Activated naive CD4-positive, alpha-beta T cell treated with anti-CD3 and anti-CD28 coated beads for 36 hours (primary cell): ENCODE results near the gene CCDC90B. TPM values are rescaled to one million over a fixed set of nuclear protein-coding genes. Genes with fewer than 3 reads are reported as not detected.
"Not testable (repeated sequence)": the region's sequence is repeated elsewhere in the genome, so short reads cannot be mapped to it uniquely, and the experiment has no call there.

ENCODE experiments used
- CTCF ChIA-PET: fragments of 350-600 bp; sonication (Branson Sonifier 250); formaldehyde crosslinking; loops from one replicate; lab custom pipeline; 2021; ENCODE audit warnings: antibody characterized with exemption; lab: Charles Lee
- DNase-seq: peaks from one replicate; pipeline ENCODE4 v3.0.0-alpha.2; 2020
- H3K27ac Mint-ChIP-seq: one replicate; pipeline ENCODE4 v1.8.0; 2021; ENCODE audit warnings: mild to moderate bottlenecking, mixed read lengths
- H3K27me3 Mint-ChIP-seq: one replicate; pipeline ENCODE4 v1.8.0; 2021; ENCODE audit warnings: low read depth, mixed read lengths
- H3K36me3 Mint-ChIP-seq: one replicate; pipeline ENCODE4 v1.8.0; 2021; ENCODE audit warnings: low read depth, mixed read lengths
- H3K4me1 Mint-ChIP-seq: one replicate; pipeline ENCODE4 v1.8.0; 2021; ENCODE audit warnings: low read depth, mixed read lengths
- H3K4me3 Mint-ChIP-seq: one replicate; pipeline ENCODE4 v1.8.0; 2021; ENCODE audit warnings: mild to moderate bottlenecking, moderate library complexity, mixed read lengths
- H3K9me3 Mint-ChIP-seq: one replicate; pipeline ENCODE4 v1.8.0; 2021; ENCODE audit warnings: mixed read lengths
- intact Hi-C: fragments of 100-400 bp; cut with micrococcal nuclease; formaldehyde crosslinking; loops from one replicate; pipeline ENCODE4 v1.15.1; 2023
- total RNA-seq, 2 experiments: library from RNA; stranded (reverse); gene quantifications; one replicate each; pipeline ENCODE4 v1.2.3, GENCODE V29; 2021

Gene CCDC90B
- total RNA-seq, 2 experiments from 2014 or later = 28.2 to 29.5 TPM

DNA sequence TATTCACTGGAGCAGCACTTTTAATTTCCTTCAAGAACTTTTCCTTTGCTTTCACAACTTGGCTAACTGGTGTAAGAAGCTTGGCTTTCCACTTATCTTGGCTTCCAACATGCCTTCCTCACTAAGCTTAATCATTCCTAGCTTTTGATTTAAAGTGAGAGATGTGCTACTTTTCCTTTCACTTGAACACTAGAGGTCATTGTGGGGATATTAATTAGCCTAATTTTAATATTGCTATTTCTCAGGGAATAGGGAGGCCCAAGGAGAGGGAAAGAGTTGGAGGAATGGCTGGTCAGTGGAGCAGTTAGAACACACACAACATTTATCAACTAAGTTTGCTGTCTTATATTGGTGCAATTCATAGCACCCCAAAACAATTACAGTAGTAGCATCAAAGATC lies 24.6 kb upstream of the CCDC90B start:
- Mint-ChIP-seq H3K4me1 (no peaks in the 10 kb centered on the region), H3K27ac (no peak overlapping the region), H3K4me3 (no peak overlapping the region), H3K9me3 (no peaks in the 10 kb centered on the region), H3K27me3 (peaks cover 7% of the 10 kb centered on the region), H3K36me3 (no peaks in the 10 kb centered on the region)
- DNase-seq = no peak
- CTCF ChIA-PET = interaction anchor here (0.7 kb wide), 1 partner anchor 183 kb away, joined by 3 read pairs; no protein-coding TSS in a partner anchor
- intact Hi-C loops = no loop called here

DNA sequence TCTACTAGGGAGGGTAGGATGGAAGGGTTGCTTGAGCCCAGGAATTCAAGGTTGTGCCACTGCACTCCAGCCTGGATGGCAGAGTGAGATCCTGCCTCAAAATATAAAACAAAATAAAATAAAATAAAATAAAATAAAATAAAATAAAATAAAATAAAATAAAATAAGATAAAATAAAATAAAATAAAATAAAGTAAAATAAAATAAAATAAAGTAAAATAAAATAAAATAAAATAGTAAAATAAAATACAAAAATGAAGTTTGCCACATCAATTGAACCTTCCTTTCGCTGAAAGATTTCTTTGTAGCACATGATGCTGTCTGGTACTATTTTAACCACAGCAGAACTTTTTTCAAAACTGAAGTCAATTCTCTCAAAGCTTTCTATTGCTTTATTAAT lies 22.4 kb upstream of the CCDC90B start:
- H3K27me3 Mint-ChIP-seq, DNase-seq, H3K4me1 Mint-ChIP-seq, H3K9me3 Mint-ChIP-seq, H3K4me3 Mint-ChIP-seq, H3K27ac Mint-ChIP-seq, CTCF ChIA-PET, H3K36me3 Mint-ChIP-seq, intact Hi-C loops: not testable (repeated sequence)

GRCh38 chr11:83306200-83307080 lies 20.3 kb upstream of the CCDC90B start:
- H3K27ac Mint-ChIP-seq = no peak overlapping the region
- intact Hi-C loops = no loop called here
- H3K9me3 Mint-ChIP-seq = no peaks in the 10 kb centered on the region
- H3K4me1 Mint-ChIP-seq = no peaks in the 10 kb centered on the region
- H3K36me3 Mint-ChIP-seq = no peaks in the 10 kb centered on the region
- no peak for DNase-seq
- no peak overlapping the region for H3K4me3 Mint-ChIP-seq
- CTCF ChIA-PET = interaction anchor here (0.7 to 2.7 kb wide), 3 partner anchors 13 to 510 kb away, joined by 3 to 17 read pairs (median 3); no protein-coding TSS in a partner anchor
- H3K27me3 Mint-ChIP-seq = peaks cover 4% of the 10 kb centered on the region

DNA sequence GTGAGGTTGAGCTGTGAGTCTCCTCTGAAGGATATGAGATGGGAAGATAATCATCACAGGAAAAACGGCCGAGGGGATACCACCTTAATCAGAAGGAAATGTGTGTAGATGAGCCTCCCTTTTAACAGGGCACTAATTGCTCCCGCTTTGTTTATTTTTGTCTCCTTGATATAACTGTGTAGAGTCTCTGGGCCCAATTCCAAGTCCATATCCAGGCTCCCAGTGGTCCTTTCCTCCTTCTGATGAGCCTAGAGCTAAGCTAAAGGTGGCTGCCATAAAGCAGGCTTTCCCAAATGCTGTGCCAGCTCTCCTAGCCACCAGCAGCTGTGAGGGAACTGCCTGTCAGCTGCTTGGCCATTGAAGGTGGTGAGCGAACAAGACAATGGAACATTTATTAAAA lies 17.1 kb upstream of the CCDC90B start:
- no peak overlapping the region for H3K4me3 Mint-ChIP-seq
- H3K27ac Mint-ChIP-seq = no peak overlapping the region
- no peaks in the 10 kb centered on the region for H3K36me3 Mint-ChIP-seq
- DNase-seq = no peak
- no peaks in the 10 kb centered on the region for H3K27me3 Mint-ChIP-seq
- intact Hi-C loops = no loop called here
- no peaks in the 10 kb centered on the region for H3K4me1 Mint-ChIP-seq
- CTCF ChIA-PET = interaction anchor here (1.5 kb wide), 2 partner anchors 10 to 11 kb away, joined by 9 read pairs; no protein-coding TSS in a partner anchor
- H3K9me3 Mint-ChIP-seq = no peaks in the 10 kb centered on the region

GRCh38 chr11:83302151-83302550 lies 16.0 kb upstream of the CCDC90B start:
- Mint-ChIP-seq H3K27me3 (no peaks in the 10 kb centered on the region), H3K27ac (no peak overlapping the region), H3K9me3 (no peaks in the 10 kb centered on the region), H3K36me3 (no peaks in the 10 kb centered on the region), H3K4me3 (no peak overlapping the region), H3K4me1 (no peaks in the 10 kb centered on the region)
- no peak for DNase-seq
- CTCF ChIA-PET = interaction anchor here (1.5 kb wide), 1 partner anchor 9 kb away, joined by 9 read pairs; no protein-coding TSS in a partner anchor
- intact Hi-C loops = no loop called here

DNA sequence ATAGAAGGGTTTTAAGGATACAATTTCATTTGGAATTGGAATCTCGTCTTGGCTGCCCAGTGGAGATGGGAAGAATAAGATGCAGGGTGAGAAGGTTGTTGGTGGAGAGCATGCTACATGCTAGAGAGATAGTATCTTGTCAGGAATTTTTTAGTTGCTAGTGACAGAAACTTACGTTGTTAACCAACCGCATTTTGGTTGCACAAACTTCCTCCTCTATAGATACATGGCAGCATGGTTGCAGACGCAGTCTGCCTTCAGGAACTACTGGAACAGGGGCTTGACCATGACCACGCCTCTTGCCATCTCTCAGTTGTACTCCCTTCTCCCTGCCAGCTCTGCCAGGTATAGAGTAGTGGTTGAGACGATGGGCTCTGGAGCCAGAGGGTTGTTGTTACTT lies 13.5 kb upstream of the CCDC90B start:
- Mint-ChIP-seq H3K36me3 (no peaks in the 10 kb centered on the region), H3K4me3 (no peak overlapping the region), H3K27me3 (peaks cover 2% of the 10 kb centered on the region), H3K4me1 (no peaks in the 10 kb centered on the region), H3K9me3 (no peaks in the 10 kb centered on the region), H3K27ac (no peak overlapping the region)
- intact Hi-C loops = no loop called here
- CTCF ChIA-PET = no interaction called here
- no peak for DNase-seq

DNA sequence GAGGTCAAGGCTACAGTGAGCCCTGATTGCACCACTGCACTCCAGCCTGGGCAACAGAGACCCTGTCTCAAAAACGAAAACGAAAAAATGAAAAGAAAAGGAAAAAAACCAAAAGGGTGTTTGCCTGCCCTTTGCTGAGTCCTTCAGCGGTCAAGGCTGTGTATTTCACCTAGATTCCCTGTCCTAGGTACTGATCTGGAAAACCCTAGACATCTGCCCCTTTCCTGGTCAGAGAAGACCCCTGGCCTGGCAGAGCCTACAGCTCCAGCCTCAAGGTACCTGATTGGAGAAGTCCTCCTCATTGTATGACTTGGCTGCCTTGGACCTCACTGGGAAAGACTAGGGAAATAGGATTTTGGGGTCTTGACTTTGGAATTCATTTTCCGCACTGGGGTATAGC lies 8.0 kb upstream of the CCDC90B start:
- intact Hi-C loops = no loop called here
- Mint-ChIP-seq H3K27ac (no peak overlapping the region), H3K4me1 (peaks cover 11% of the 10 kb centered on the region), H3K4me3 (no peak overlapping the region), H3K36me3 (no peaks in the 10 kb centered on the region), H3K27me3 (peaks cover 2% of the 10 kb centered on the region), H3K9me3 (no peaks in the 10 kb centered on the region)
- CTCF ChIA-PET = interaction anchor here (1.7 to 3.1 kb wide), 4 partner anchors 13 to 556 kb away, joined by 4 to 17 read pairs (median 10); no protein-coding TSS in a partner anchor
- no peak for DNase-seq

DNA sequence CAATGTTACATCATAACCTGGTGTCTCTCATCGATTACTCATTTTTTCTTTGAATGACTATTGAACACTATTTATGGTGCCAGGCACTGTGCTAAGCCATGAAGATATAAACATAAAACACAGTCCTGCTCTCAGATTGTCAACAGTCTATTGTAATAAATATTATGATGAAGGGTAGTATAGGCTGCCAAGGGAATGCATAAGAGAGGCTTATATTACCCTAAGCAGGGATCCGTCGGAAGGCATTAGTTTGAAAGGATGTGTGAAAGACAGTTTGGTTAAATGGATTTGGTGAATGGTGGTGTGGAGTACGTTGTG lies 7.2 kb upstream of the CCDC90B start:
- Mint-ChIP-seq H3K36me3 (no peaks in the 10 kb centered on the region), H3K27ac (no peak overlapping the region), H3K9me3 (no peaks in the 10 kb centered on the region), H3K4me3 (no peak overlapping the region), H3K4me1 (peaks cover 11% of the 10 kb centered on the region), H3K27me3 (peaks cover 2% of the 10 kb centered on the region)
- CTCF ChIA-PET = interaction anchor here (0.7 to 3.1 kb wide), 18 partner anchors 9 to 556 kb away, joined by 3 to 17 read pairs (median 6); partner anchors contain the start of gene PRCP
- intact Hi-C loops = loop anchor here (1.0 kb wide), 3 partner anchors 431 to 527 kb away; no protein-coding TSS in a partner anchor
- no peak for DNase-seq

DNA sequence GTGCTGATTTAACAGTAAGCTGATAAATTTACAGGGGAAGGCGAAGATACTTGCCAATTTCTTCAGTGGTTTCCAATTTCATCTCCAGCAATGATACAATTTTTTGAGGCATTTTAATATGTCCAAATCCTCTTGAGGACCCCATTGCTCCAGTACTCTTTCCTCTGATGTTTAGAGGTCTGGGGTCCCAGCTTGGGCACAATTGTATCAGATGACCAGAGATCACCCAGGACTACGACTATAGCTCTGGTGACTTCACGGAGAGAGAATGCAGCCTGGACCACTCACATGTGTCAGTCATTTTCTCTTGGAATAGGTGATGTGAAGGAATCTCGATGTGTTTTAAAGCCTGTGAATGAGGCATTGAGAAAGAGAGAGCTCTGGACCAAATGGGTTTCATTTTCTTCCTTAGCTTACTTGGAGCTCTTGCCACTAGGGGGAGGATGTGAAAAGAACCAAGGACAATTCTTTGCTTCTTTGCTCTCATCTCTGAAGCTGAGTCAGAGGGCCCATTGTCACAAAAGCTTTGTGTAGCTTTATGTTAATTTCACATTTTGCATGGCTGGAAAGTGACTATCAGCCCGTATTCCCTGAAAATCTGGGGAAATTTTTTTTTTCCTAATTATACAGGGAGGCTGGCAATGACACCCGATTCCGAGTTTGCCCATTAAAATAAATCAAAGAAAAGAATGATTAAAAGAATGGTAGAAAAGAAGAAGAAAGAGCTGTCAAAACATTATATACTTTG lies 6.7 kb upstream of the CCDC90B start:
- H3K4me1 Mint-ChIP-seq = peaks cover 11% of the 10 kb centered on the region
- no peak overlapping the region for H3K27ac Mint-ChIP-seq
- peaks cover 2% of the 10 kb centered on the region for H3K27me3 Mint-ChIP-seq
- H3K9me3 Mint-ChIP-seq = no peaks in the 10 kb centered on the region
- no peaks in the 10 kb centered on the region for H3K36me3 Mint-ChIP-seq
- DNase-seq = peak; percentile 57
- H3K4me3 Mint-ChIP-seq = peak overlapping the region; percentile 58
- intact Hi-C loops = loop anchor here (1.0 kb wide), 3 partner anchors 431 to 527 kb away; no protein-coding TSS in a partner anchor
- CTCF ChIA-PET = interaction anchor here (0.5 to 3.1 kb wide), 27 partner anchors 10 to 559 kb away, joined by 3 to 17 read pairs (median 5); partner anchors contain the start of genes FAM181B and PRCP

DNA sequence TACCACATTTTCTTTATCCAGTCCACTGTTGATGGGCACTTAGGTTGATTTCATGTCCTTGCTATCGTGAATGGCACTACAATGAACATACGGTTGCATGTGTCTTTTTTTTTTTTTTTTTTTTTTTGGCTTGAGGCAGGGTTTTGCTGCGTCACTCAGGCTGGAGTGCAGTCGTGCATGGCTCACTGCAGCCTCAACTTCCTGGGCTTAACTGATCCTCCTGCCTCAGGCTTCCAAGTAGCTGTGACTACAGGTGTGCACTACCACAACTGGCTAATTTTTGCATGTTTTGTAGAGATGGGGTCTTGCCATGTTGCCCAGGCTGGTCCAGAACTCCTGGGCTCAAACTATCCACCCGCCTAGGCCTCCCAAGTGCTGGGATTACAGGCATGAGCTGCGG lies 1.5 kb upstream of the CCDC90B start:
- Mint-ChIP-seq H3K27ac (no peak overlapping the region), H3K36me3 (no peaks in the 10 kb centered on the region), H3K9me3 (no peaks in the 10 kb centered on the region), H3K4me3 (no peak overlapping the region), H3K4me1 (peaks cover 20% of the 10 kb centered on the region), H3K27me3 (no peaks in the 10 kb centered on the region)
- CTCF ChIA-PET = no interaction called here
- intact Hi-C loops = loop anchor here (2.0 to 5.0 kb wide), 4 partner anchors 225 to 570 kb away; no protein-coding TSS in a partner anchor
- no peak for DNase-seq

DNA sequence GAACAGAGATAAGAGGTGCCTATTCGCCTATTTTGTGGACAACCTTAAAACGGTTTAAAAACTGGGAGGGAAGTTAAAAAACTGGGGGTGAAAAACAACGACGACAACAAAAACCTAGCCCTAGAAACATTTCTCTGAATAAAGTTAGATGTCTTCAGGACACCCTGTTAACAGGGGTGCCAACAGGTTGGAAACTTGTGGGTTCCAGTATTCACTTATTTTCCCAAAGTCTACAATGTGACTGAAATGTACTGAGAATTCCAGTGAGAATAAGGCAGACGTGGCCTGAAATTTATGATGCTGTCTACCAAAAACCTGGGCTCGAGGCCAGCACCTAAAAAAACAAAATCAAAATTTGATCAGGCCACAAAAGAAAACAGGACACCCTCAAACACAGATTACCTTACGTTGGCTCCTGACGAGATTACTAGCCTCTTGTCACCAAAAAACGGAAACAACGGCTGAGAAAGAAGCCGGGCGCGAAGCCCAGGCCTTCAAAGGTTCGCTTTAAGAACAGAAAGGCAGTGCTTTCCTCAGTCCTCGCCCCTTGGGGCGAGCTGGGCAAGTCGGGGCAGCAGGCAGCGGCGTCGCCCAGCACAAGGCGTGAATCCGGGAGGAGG lies 906 bp downstream of the CCDC90B start:
- peaks cover 28% of the 10 kb centered on the region for H3K4me1 Mint-ChIP-seq
- peak overlapping the region; percentile 97 for H3K4me3 Mint-ChIP-seq
- peak overlapping the region; percentile 98 for H3K27ac Mint-ChIP-seq
- no peak for DNase-seq
- no peaks in the 10 kb centered on the region for H3K9me3 Mint-ChIP-seq
- no peaks in the 10 kb centered on the region for H3K36me3 Mint-ChIP-seq
- intact Hi-C loops = loop anchor here (1.0 to 5.0 kb wide), 6 partner anchors 92 to 568 kb away; partner anchors contain the start of gene ANKRD42
- no peaks in the 10 kb centered on the region for H3K27me3 Mint-ChIP-seq
- CTCF ChIA-PET = interaction anchor here (1.2 to 1.5 kb wide), 3 partner anchors 8 to 353 kb away, joined by 3 to 4 read pairs (median 3); no protein-coding TSS in a partner anchor
